ENCODE results near the gene NPTX1. TPM values are rescaled to one million over a fixed set of nuclear protein-coding genes. Genes with fewer than 3 reads are reported as not detected.
A peak's percentile ranks its signal among the peaks of the same experiment; 100 is the strongest.

Gene NPTX1
- total and polyA plus RNA-seq, 2 of the 13 experiments (the other 11 are each of a cell fraction or from before 2014, with no cell fraction given), result 0.01 TPM; not detected in 1

- TF ChIP-seq ZNF503 (CRISPR knock-in tag; IDR thresholded peaks at IDR 0.05), result no peak
- TF ChIP-seq PATZ1 (CRISPR knock-in tag; IDR thresholded peaks at IDR 0.05), result peak; percentile 60
- TF ChIP-seq SALL2 (CRISPR knock-in tag; IDR thresholded peaks at IDR 0.05), result peak; percentile 75
- TF ChIP-seq ELK4 (CRISPR knock-in tag; IDR thresholded peaks at IDR 0.05; ENCODE audit: borderline replicate concordance), result no peak
- TF ChIP-seq KLF16 (CRISPR knock-in tag; IDR thresholded peaks at IDR 0.05), result peak in 1 of 2 experiments; percentile 55; a peak in 1 of 4 replicates
- peak; percentile 67; the same call in 1 of the 2 replicates for TF ChIP-seq ZKSCAN8 (CRISPR knock-in tag; IDR thresholded peaks at IDR 0.05; ENCODE audit: borderline replicate concordance)
- no peak for TF ChIP-seq ZNF879 (CRISPR knock-in tag; IDR thresholded peaks at IDR 0.05)
- peak; percentile 66; the same call in 1 of the 2 replicates for TF ChIP-seq HMGXB3 (CRISPR knock-in tag; IDR thresholded peaks at IDR 0.05; ENCODE audit: borderline replicate concordance)
- peak; percentile 65 for TF ChIP-seq YY1 (IDR thresholded peaks at IDR 0.05; ENCODE audit: insufficient read depth, insufficient replicate concordance, low read depth, low read length)
- 0 out of 2 replicates have a peak, but pooled peaks have one; percentile 40 for TF ChIP-seq E2F5 (CRISPR knock-in tag; conservative IDR thresholded peaks at IDR 0.05)
- no peak for TF ChIP-seq PBX2 (CRISPR knock-in tag; IDR thresholded peaks at IDR 0.05)
- TF ChIP-seq ZNF225 (CRISPR knock-in tag; IDR thresholded peaks at IDR 0.05), result peak; percentile 44; the same call in 1 of the 2 replicates
- peak; percentile 73; the same call in 1 of the 2 replicates for TF ChIP-seq ETV5 (CRISPR knock-in tag; IDR thresholded peaks at IDR 0.05; ENCODE audit: borderline replicate concordance)
- no peak for TF ChIP-seq IRX3 (CRISPR knock-in tag; IDR thresholded peaks at IDR 0.05; ENCODE audit: borderline replicate concordance, low read depth)
- peak; percentile 77; the same call in 1 of the 2 replicates for TF ChIP-seq BORCS8-MEF2B (CRISPR knock-in tag; IDR thresholded peaks at IDR 0.05)
- TF ChIP-seq ERF (CRISPR knock-in tag; IDR thresholded peaks at IDR 0.05), result peak; percentile 84
Measured at GRCh38 chr17:80426671-80427326, 49.6 kb downstream of the NPTX1 start (continued).
